HepG2 (cell line): ENCODE data around the gene TMOD2.

Source experiments
- AFF4 ChIP-seq: sonication (generic); formaldehyde crosslinking; IDR thresholded peaks from 2 replicates; pipeline ENCODE4 v1.4.0; 2020; ENCODE audit warnings: missing genetic modification reagents
- CTCF ChIP-seq: sonication (generic); formaldehyde crosslinking; IDR thresholded peaks from 2 replicates; pipeline ENCODE4 v1.5.0; 2020; ENCODE audit warnings: mild to moderate bottlenecking, missing genetic modification reagents, moderate library complexity
- FLYWCH1 ChIP-seq: sonication (generic); formaldehyde crosslinking; IDR thresholded peaks from 2 replicates; pipeline ENCODE4 v1.8.1; 2023; ENCODE audit warnings: mild to moderate bottlenecking, missing genetic modification reagents
- HMG20B ChIP-seq: conservative IDR thresholded peaks from 2 replicates; pipeline ENCODE4 v1.6.1; 2016; ENCODE audit warnings: missing genetic modification reagents, missing compliant biosample characterization
- KAT8 ChIP-seq: IDR thresholded peaks from 2 replicates; pipeline ENCODE4 v1.6.1; 2016; ENCODE audit warnings: missing genetic modification reagents, missing compliant biosample characterization
- NFYB ChIP-seq: sonication (generic); formaldehyde crosslinking; IDR thresholded peaks from 2 replicates; pipeline ENCODE4 v1.4.0; 2020; ENCODE audit warnings: missing genetic modification reagents
- RXRA ChIP-seq: sonication (generic); formaldehyde crosslinking; IDR thresholded peaks from 2 replicates; pipeline ENCODE4 v1.5.1; 2020; ENCODE audit warnings: missing genetic modification reagents
- TBP ChIP-seq: sonication (generic); formaldehyde crosslinking; IDR thresholded peaks from 2 replicates; pipeline ENCODE4 v1.5.0; 2020; ENCODE audit warnings: missing genetic modification reagents
- ZNF143 ChIP-seq: sonication (generic); formaldehyde crosslinking; IDR thresholded peaks from 2 replicates; pipeline ENCODE4 v1.4.0; 2020; ENCODE audit warnings: missing genetic modification reagents
- ZNF335 ChIP-seq: sonication (generic); formaldehyde crosslinking; IDR thresholded peaks from 2 replicates; pipeline ENCODE4 v1.4.0; 2020; ENCODE audit warnings: missing genetic modification reagents
- ZNF513 ChIP-seq: sonication (generic); formaldehyde crosslinking; conservative IDR thresholded peaks from 2 replicates; pipeline ENCODE4 v1.5.0; 2020; ENCODE audit warnings: missing genetic modification reagents
- ZNF883 ChIP-seq: sonication (generic); formaldehyde crosslinking; IDR thresholded peaks from 2 replicates; pipeline ENCODE4 v1.5.1; 2020; ENCODE audit warnings: mild to moderate bottlenecking, missing genetic modification reagents; ENCODE audit errors: not compliant biosample characterization
- ZXDC ChIP-seq: sonication (generic); formaldehyde crosslinking; IDR thresholded peaks from 2 replicates; pipeline ENCODE4 v1.5.0; 2020; ENCODE audit warnings: mild to moderate bottlenecking, missing genetic modification reagents

- TF ChIP-seq AFF4, result no peak
- no peak for TF ChIP-seq TBP (CRISPR knock-in tag)
- TF ChIP-seq ZNF883 (CRISPR knock-in tag), result no peak
- no peak for TF ChIP-seq ZNF335
- no peak for TF ChIP-seq FLYWCH1
- TF ChIP-seq ZNF513 (CRISPR knock-in tag), result no peak
- no peak for TF ChIP-seq KAT8 (CRISPR knock-in tag)
- no peak for TF ChIP-seq CTCF
- TF ChIP-seq ZXDC (CRISPR knock-in tag), result no peak
- TF ChIP-seq NFYB, result no peak
- no peak for TF ChIP-seq ZNF143
- TF ChIP-seq RXRA (CRISPR knock-in tag), result no peak
- no peak for TF ChIP-seq HMG20B
These were observed 90.1 kb downstream of the TMOD2 start for GRCh38 chr15:51841406-51842040.
